ENCODE results near the gene SLC22A24.

DNA sequence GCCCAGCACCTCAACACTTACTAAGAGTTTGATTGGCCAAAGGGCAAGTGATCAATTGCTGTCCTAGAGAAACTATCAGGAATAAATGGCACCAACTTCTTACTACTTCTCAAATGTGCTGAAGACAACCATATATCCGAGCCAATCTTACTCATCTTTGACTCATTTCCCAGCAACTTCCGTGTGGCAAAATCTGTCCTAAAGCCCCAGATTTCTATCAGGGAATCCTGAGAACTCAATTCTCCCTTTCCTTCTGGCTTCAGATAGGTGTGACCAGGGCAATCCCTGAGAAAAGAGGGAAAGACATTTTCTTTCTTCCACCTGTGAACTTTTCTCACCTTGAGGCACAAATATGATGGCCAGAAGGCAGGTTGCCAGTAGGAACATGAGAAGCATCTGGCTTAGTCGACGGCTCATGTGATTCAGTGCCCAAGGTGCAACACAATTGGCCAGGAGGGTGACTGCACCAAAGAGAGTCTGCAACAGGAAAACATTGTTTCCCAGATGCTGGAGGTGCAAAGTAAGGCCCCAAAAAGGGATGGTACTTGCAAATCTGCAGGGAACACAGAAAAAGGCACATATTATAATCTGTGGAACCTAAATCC is 21.8 kb upstream of the SLC22A24 start:
- TF ChIP-seq, protein P1, sequence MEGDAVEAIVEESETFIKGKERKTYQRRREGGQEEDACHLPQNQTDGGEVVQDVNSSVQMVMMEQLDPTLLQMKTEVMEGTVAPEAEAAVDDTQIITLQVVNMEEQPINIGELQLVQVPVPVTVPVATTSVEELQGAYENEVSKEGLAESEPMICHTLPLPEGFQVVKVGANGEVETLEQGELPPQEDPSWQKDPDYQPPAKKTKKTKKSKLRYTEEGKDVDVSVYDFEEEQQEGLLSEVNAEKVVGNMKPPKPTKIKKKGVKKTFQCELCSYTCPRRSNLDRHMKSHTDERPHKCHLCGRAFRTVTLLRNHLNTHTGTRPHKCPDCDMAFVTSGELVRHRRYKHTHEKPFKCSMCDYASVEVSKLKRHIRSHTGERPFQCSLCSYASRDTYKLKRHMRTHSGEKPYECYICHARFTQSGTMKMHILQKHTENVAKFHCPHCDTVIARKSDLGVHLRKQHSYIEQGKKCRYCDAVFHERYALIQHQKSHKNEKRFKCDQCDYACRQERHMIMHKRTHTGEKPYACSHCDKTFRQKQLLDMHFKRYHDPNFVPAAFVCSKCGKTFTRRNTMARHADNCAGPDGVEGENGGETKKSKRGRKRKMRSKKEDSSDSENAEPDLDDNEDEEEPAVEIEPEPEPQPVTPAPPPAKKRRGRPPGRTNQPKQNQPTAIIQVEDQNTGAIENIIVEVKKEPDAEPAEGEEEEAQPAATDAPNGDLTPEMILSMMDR (IDR thresholded peaks at IDR 0.05; ENCODE audit: low read depth, low read length, missing input control), result no peak
- TF ChIP-seq TAF1 (conservative IDR thresholded peaks at IDR 0.05) (no peak), JUND (IDR thresholded peaks at IDR 0.05) (no peak), EGR1 (IDR thresholded peaks at IDR 0.05; ENCODE audit: low read depth in 2 of 2) (no peak), RAD21 (IDR thresholded peaks at IDR 0.05) (no peak), GABPA (IDR thresholded peaks at IDR 0.05 in 1 of 2, conservative IDR thresholded peaks at IDR 0.05 in 1 of 2) (no peak), FOXA2 (IDR thresholded peaks at IDR 0.05) (no peak), RXRA (IDR thresholded peaks at IDR 0.05) (no peak)
- TF ChIP-seq, protein P2, sequence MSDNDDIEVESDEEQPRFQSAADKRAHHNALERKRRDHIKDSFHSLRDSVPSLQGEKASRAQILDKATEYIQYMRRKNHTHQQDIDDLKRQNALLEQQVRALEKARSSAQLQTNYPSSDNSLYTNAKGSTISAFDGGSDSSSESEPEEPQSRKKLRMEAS (IDR thresholded peaks at IDR 0.05), result no peak
- TF ChIP-seq, protein P3, sequence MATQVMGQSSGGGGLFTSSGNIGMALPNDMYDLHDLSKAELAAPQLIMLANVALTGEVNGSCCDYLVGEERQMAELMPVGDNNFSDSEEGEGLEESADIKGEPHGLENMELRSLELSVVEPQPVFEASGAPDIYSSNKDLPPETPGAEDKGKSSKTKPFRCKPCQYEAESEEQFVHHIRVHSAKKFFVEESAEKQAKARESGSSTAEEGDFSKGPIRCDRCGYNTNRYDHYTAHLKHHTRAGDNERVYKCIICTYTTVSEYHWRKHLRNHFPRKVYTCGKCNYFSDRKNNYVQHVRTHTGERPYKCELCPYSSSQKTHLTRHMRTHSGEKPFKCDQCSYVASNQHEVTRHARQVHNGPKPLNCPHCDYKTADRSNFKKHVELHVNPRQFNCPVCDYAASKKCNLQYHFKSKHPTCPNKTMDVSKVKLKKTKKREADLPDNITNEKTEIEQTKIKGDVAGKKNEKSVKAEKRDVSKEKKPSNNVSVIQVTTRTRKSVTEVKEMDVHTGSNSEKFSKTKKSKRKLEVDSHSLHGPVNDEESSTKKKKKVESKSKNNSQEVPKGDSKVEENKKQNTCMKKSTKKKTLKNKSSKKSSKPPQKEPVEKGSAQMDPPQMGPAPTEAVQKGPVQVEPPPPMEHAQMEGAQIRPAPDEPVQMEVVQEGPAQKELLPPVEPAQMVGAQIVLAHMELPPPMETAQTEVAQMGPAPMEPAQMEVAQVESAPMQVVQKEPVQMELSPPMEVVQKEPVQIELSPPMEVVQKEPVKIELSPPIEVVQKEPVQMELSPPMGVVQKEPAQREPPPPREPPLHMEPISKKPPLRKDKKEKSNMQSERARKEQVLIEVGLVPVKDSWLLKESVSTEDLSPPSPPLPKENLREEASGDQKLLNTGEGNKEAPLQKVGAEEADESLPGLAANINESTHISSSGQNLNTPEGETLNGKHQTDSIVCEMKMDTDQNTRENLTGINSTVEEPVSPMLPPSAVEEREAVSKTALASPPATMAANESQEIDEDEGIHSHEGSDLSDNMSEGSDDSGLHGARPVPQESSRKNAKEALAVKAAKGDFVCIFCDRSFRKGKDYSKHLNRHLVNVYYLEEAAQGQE (IDR thresholded peaks at IDR 0.05), result no peak
- TF ChIP-seq, protein P4, sequence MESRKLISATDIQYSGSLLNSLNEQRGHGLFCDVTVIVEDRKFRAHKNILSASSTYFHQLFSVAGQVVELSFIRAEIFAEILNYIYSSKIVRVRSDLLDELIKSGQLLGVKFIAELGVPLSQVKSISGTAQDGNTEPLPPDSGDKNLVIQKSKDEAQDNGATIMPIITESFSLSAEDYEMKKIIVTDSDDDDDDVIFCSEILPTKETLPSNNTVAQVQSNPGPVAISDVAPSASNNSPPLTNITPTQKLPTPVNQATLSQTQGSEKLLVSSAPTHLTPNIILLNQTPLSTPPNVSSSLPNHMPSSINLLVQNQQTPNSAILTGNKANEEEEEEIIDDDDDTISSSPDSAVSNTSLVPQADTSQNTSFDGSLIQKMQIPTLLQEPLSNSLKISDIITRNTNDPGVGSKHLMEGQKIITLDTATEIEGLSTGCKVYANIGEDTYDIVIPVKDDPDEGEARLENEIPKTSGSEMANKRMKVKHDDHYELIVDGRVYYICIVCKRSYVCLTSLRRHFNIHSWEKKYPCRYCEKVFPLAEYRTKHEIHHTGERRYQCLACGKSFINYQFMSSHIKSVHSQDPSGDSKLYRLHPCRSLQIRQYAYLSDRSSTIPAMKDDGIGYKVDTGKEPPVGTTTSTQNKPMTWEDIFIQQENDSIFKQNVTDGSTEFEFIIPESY (IDR thresholded peaks at IDR 0.05), result no peak
- TF ChIP-seq, protein P5, sequence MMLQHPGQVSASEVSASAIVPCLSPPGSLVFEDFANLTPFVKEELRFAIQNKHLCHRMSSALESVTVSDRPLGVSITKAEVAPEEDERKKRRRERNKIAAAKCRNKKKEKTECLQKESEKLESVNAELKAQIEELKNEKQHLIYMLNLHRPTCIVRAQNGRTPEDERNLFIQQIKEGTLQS (IDR thresholded peaks at IDR 0.05), result no peak

All from liver (tissue), 3 donors.